ENCODE measurements around the gene SMG9. TPM values are rescaled to one million over a fixed set of nuclear protein-coding genes. Genes with fewer than 3 reads are reported as not detected.
A peak's percentile ranks its signal among the peaks of the same experiment; 100 is the strongest.

The SMG9 gene
- polyA plus RNA-seq, 3 donors = 1.3 to 26.1 (median 2.4) TPM

DNA sequence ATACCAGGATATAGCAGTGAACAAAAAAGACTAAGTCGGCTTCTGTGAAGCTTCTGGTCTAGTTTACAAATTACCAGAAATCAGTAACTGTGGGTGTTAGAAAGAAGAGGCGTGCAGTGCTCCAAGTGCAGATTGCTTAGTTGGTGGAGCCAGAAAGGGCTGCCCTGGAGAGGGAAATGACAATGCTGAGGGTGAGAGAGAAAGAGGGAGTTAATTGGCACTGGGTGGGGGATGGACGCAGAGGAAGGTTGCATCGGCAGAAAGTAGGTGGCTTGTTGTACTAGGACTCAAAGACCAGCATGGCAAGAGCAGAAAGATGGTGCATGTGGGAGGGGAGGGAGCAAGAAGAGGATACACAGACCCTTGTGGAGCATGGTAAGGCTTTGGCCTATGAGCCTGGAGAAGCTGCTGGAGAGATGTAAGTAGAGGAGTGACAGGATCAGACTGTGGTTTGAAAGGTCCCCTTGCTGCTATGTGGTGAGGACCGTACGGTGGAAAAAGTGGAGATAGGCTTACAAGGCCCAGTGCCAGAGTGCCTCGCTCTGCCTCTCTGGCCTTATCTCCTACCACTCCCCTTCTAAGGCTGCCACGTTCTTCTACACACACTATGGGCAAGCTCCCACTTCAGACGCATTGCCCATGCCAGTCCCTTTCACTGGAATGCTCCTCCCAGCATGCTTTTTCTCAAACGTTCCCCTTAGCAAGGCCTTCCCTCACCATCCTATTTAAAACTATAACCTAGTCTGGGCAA, 13.5 kb downstream of the SMG9 start:
- H3K4me3 ChIP-seq (replicated peaks in 1 of 3; ENCODE audit: low read depth in 2 of 3, low read length in 3 of 3) = no peak overlapping the region
- H3K36me3 Mint-ChIP-seq = peaks cover 75 to 84% of the 10 kb centered on the region in 2 donors
- no peak overlapping the region for H3K4me2 ChIP-seq (replicated peaks; ENCODE audit: extremely low read depth, low read length, poor library complexity, severe bottlenecking)
- DNase-seq = no peak
- H3K4me1 ChIP-seq (ENCODE audit: control insufficient read depth in 1 of 2, insufficient read depth in 2 of 2, low read length in 2 of 2) = peaks cover 17 to 20% of the 10 kb centered on the region in 2 donors
- TF ChIP-seq CTCF (IDR thresholded peaks at IDR 0.05) = no peak
- H3K9me3 ChIP-seq (replicated peaks in 1 of 2; ENCODE audit: control insufficient read depth in 1 of 2, insufficient read depth in 1 of 2, low read length in 2 of 2) = no peaks in the 10 kb centered on the region
- no peak overlapping the region for H3K9ac ChIP-seq (ENCODE audit: insufficient read depth, low read length, poor library complexity, severe bottlenecking)
- no peak overlapping the region for H3K27ac ChIP-seq (ENCODE audit: low read depth in 1 of 2, low read length in 2 of 2)
- H3K27ac Mint-ChIP-seq = peak overlapping the region in 3 of 7 donors; percentile 19 to 52 (median 41)
- H3K4me1 Mint-ChIP-seq = peaks cover 23% of the 10 kb centered on the region
- no peaks in the 10 kb centered on the region for H3K27me3 ChIP-seq (ENCODE audit: control insufficient read depth in 2 of 2, insufficient read depth in 2 of 2, low read length in 2 of 2)
- H3K79me2 ChIP-seq (ENCODE audit: insufficient read depth, low read length) = peaks cover 14% of the 10 kb centered on the region
- no peak overlapping the region for H2AFZ ChIP-seq (ENCODE audit: insufficient read depth, low read depth, low read length, poor library complexity, severe bottlenecking)
- WGBS (ENCODE audit: insufficient coverage) = 94% methylated on average over 8 of the region's 10 CpGs
- intact Hi-C loops (cut with micrococcal nuclease) = no loop called here
- no peak overlapping the region for H3K4me3 Mint-ChIP-seq
- H3K27me3 Mint-ChIP-seq (ENCODE audit: low read depth in 3 of 3) = peaks cover 0 to 3% (median 0%) of the 10 kb centered on the region in 3 donors
- H3K36me3 ChIP-seq (replicated peaks in 1 of 2; ENCODE audit: control insufficient read depth in 1 of 2, insufficient read depth in 2 of 2, low read length in 2 of 2) = peaks cover 67 to 84% of the 10 kb centered on the region in 2 donors
- H3K9me3 Mint-ChIP-seq = peaks cover 0 to 2% (median 0%) of the 10 kb centered on the region in 7 donors
- no peaks in the 10 kb centered on the region for H4K20me1 ChIP-seq (ENCODE audit: insufficient read depth, low read length)

- Histone ChIP-seq H2AFZ (ENCODE audit: insufficient read depth, low read depth, low read length, poor library complexity, severe bottlenecking) (no peak overlapping the region), H3K36me3 (replicated peaks in 1 of 2; ENCODE audit: control insufficient read depth in 1 of 2, insufficient read depth in 2 of 2, low read length in 2 of 2) (peaks cover 75 to 93% of the 10 kb centered on the region in 2 donors), H4K20me1 (ENCODE audit: insufficient read depth, low read length) (no peaks in the 10 kb centered on the region), H3K9ac (ENCODE audit: insufficient read depth, low read length, poor library complexity, severe bottlenecking) (no peak overlapping the region), H3K4me3 (replicated peaks in 1 of 3; ENCODE audit: low read depth in 2 of 3, low read length in 3 of 3) (no peak overlapping the region), H3K27me3 (ENCODE audit: control insufficient read depth in 2 of 2, insufficient read depth in 2 of 2, low read length in 2 of 2) (no peaks in the 10 kb centered on the region), H3K9me3 (replicated peaks in 1 of 2; ENCODE audit: control insufficient read depth in 1 of 2, insufficient read depth in 1 of 2, low read length in 2 of 2) (no peaks in the 10 kb centered on the region), H3K27ac (ENCODE audit: low read depth in 1 of 2, low read length in 2 of 2) (peak overlapping the region in 1 of 2 donors; percentile 51), H3K4me1 (ENCODE audit: control insufficient read depth in 1 of 2, insufficient read depth in 2 of 2, low read length in 2 of 2) (peaks cover 9 to 10% of the 10 kb centered on the region in 2 donors), H3K79me2 (ENCODE audit: insufficient read depth, low read length) (peaks cover 14% of the 10 kb centered on the region), H3K4me2 (replicated peaks; ENCODE audit: extremely low read depth, low read length, poor library complexity, severe bottlenecking) (no peak overlapping the region)
- no peak overlapping the region for H3K4me3 Mint-ChIP-seq
- no peak for DNase-seq
- peaks cover 0 to 3% (median 0%) of the 10 kb centered on the region in 3 donors for H3K27me3 Mint-ChIP-seq (ENCODE audit: low read depth in 3 of 3)
- H3K9me3 Mint-ChIP-seq = peaks cover 0 to 2% (median 0%) of the 10 kb centered on the region in 7 donors
- peaks cover 84 to 94% of the 10 kb centered on the region in 2 donors for H3K36me3 Mint-ChIP-seq
- H3K27ac Mint-ChIP-seq = peak overlapping the region in 2 of 7 donors; percentile 44 to 56
- WGBS (ENCODE audit: insufficient coverage) = 94% methylated on average over 11 of the region's 16 CpGs
- TF ChIP-seq CTCF (IDR thresholded peaks at IDR 0.05) = no peak
- intact Hi-C loops (cut with micrococcal nuclease) = loop anchor here in 1 of 2 donors (5.0 kb wide), 1 partner anchor 63 kb away; the partner anchor contains the start of gene LYPD5
- H3K4me1 Mint-ChIP-seq = peaks cover 13% of the 10 kb centered on the region
Measured at GRCh38 chr19:43739439-43740235, 15.1 kb downstream of the SMG9 start.

Measured in CD14-positive monocyte (primary cell).